GM12878 (cell line): ENCODE measurements around the gene METTL23. TPM values are rescaled to one million over a fixed set of nuclear protein-coding genes. Genes with fewer than 3 reads are reported as not detected.
A peak's percentile ranks its signal among the peaks of the same experiment; 100 is the strongest.

Experiments used
- BACH1 ChIP-seq: fragments of 450-650 bp; IDR thresholded peaks from 2 replicates; pipeline ENCODE4 v1.6.1; 2017; ENCODE audit warnings: mild to moderate bottlenecking, borderline replicate concordance
- BCL11A ChIP-seq: IDR thresholded peaks from 2 replicates; pipeline ENCODE4 v1.6.1; 2011; ENCODE audit warnings: low read depth, low read length
- CBFB ChIP-seq: IDR thresholded peaks from 2 replicates; pipeline ENCODE4 v1.6.1; 2016; ENCODE audit warnings: antibody characterized with exemption, low read depth
- CHD1 ChIP-seq: IDR thresholded peaks from 2 replicates; pipeline ENCODE4 v1.6.1; 2012; ENCODE audit warnings: low read depth, low read length, improper control_type of control experiment
- CHD2 ChIP-seq: IDR thresholded peaks from 2 replicates; pipeline ENCODE4 v1.6.1; 2011; ENCODE audit warnings: low read depth, low read length, improper control_type of control experiment, borderline replicate concordance
- CHD4 ChIP-seq: fragments of 200-600 bp; sonication (generic); IDR thresholded peaks from 2 replicates; pipeline ENCODE4 v1.6.1; 2016; ENCODE audit warnings: mild to moderate bottlenecking
- CUX1 ChIP-seq: IDR thresholded peaks from 2 replicates; pipeline ENCODE4 v1.6.1; 2012; ENCODE audit warnings: improper control_type of control experiment, low read depth, low read length; ENCODE audit not compliant: insufficient replicate concordance
- ETV6 ChIP-seq, 2 experiments: fragments of 450-650 bp in 1 of 2; IDR thresholded peaks in 1 of 2; conservative IDR thresholded peaks in 1 of 2; 2 replicates each; pipeline ENCODE4 v1.6.1; 2014; ENCODE audit warnings: antibody characterized with exemption in 1 of 2, borderline replicate concordance in 1 of 2, low read depth in 1 of 2, mild to moderate bottlenecking in 1 of 2, moderate library complexity in 1 of 2
- FOXK2 ChIP-seq: fragments of 450-650 bp; IDR thresholded peaks from 2 replicates; pipeline ENCODE4 v1.6.1; 2017; ENCODE audit warnings: mild to moderate bottlenecking, moderate library complexity
- FOXM1 ChIP-seq: IDR thresholded peaks from 2 replicates; pipeline ENCODE4 v1.6.1; 2012; ENCODE audit warnings: low read depth, mild to moderate bottlenecking, inconsistent platforms, low read length, moderate library complexity
- MEF2B ChIP-seq: fragments of 450-650 bp; IDR thresholded peaks from 2 replicates; pipeline ENCODE4 v1.6.1; 2018; ENCODE audit warnings: mild to moderate bottlenecking, moderate library complexity; ENCODE audit not compliant: partially characterized antibody, poor library complexity, severe bottlenecking
- NR2C1 ChIP-seq: fragments of 450-650 bp; IDR thresholded peaks from 2 replicates; pipeline ENCODE4 v1.6.1; 2017; ENCODE audit warnings: antibody characterized with exemption, mild to moderate bottlenecking, moderate library complexity
- PAX5 ChIP-seq: IDR thresholded peaks from 2 replicates; pipeline ENCODE4 v1.6.1; 2011; ENCODE audit warnings: low read depth, low read length, borderline replicate concordance
- SMARCA5 ChIP-seq: fragments of 450-650 bp; IDR thresholded peaks from 2 replicates; pipeline ENCODE4 v1.6.1; 2017; ENCODE audit warnings: mild to moderate bottlenecking
- SMC3 ChIP-seq: IDR thresholded peaks from 2 replicates; pipeline ENCODE4 v1.6.1; 2011; ENCODE audit warnings: low read length, improper control_type of control experiment, borderline replicate concordance
- TBL1XR1 ChIP-seq: IDR thresholded peaks from 2 replicates; pipeline ENCODE4 v1.6.1; 2012; ENCODE audit warnings: low read depth, low read length, improper control_type of control experiment
- TCF3 ChIP-seq: IDR thresholded peaks from 2 replicates; pipeline ENCODE4 v1.6.1; 2012; ENCODE audit warnings: low read depth, mild to moderate bottlenecking, low read length, borderline replicate concordance; ENCODE audit not compliant: insufficient read depth
- ZBTB4 ChIP-seq: fragments of 450-650 bp; formaldehyde crosslinking; IDR thresholded peaks from 2 replicates; pipeline ENCODE4 v1.4.0; 2022; ENCODE audit warnings: mild to moderate bottlenecking, moderate library complexity
- polyA plus RNA-seq, 11 experiments: library from polyadenylated mRNA; depleted of rRNA in 4 of 11; unstranded in 6 of 11; stranded (reverse) in 5 of 11; fragments of >200 nt; fragmentation: Nextera tagmentation in 4 of 11; fragmentation: Illumina TruSeq in 1 of 11; extraction: Ambion mirVana in 4 of 11; extraction: Trizol in 1 of 11; gene quantifications; 1 replicate in 1 of 11; 2 replicates in 10 of 11; pipeline versions ENCODE4 v1.2.1 to v1.2.3, GENCODE V29; 2011 to 2016; ENCODE audit warnings: inconsistent platforms in 2 of 11, missing spikeins in 2 of 11, low read depth in 1 of 11
- total RNA-seq, 4 experiments: library from RNA; depleted of rRNA in 3 of 4; stranded (reverse); fragments of >200 nt in 3 of 4; fragmentation: Illumina TruSeq in 1 of 4; extraction: Trizol in 1 of 4; gene quantifications; 2 replicates each; pipeline versions ENCODE4 v1.2.1 to v1.2.3, GENCODE V29; 2013 to 2021
- TF ChIP-seq, protein P1 (sequence below): fragments of 450-650 bp; formaldehyde crosslinking; IDR thresholded peaks from 2 replicates; pipeline ENCODE4 v1.4.0; 2020; ENCODE audit warnings: mild to moderate bottlenecking, moderate library complexity

METTL23 gene
- total and polyA plus RNA-seq, 10 of the 15 experiments (the other 5 are each of a cell fraction or from before 2014, with no cell fraction given): 25.6 to 61.5 (median 30.9) TPM

GRCh38 chr17:76726231-76726775, 336 bp upstream of the METTL23 start, which contains the start of gene JMJD6 (continued):
- TF ChIP-seq ZBTB4 (CRISPR knock-in tag) (no peak), CBFB (0 out of 2 replicates have a peak, but pooled peaks have one; percentile 63), PAX5 (peak; percentile 26; the same call in 1 of the 2 replicates), SMARCA5 (peak; percentile 63; the same call in 1 of the 2 replicates), CHD4 (no peak), NR2C1 (peak; percentile 71), BACH1 (no peak), ETV6 (conservative IDR thresholded peaks at IDR 0.05 in 1 of 2, IDR thresholded peaks at IDR 0.05 in 1 of 2; ENCODE audit: borderline replicate concordance in 1 of 2, low read depth in 1 of 2) (no peak), MEF2B (peak; percentile 52), TBL1XR1 (no peak), FOXM1 (no peak), CUX1 (peak; percentile 33), SMC3 (no peak), CHD2 (peak; percentile 85), FOXK2 (no peak), TCF3 (peak; percentile 73; the same call in 1 of the 2 replicates), BCL11A (no peak), CHD1 (0 out of 2 replicates have a peak, but pooled peaks have one; percentile 64)
- TF ChIP-seq, protein P1, sequence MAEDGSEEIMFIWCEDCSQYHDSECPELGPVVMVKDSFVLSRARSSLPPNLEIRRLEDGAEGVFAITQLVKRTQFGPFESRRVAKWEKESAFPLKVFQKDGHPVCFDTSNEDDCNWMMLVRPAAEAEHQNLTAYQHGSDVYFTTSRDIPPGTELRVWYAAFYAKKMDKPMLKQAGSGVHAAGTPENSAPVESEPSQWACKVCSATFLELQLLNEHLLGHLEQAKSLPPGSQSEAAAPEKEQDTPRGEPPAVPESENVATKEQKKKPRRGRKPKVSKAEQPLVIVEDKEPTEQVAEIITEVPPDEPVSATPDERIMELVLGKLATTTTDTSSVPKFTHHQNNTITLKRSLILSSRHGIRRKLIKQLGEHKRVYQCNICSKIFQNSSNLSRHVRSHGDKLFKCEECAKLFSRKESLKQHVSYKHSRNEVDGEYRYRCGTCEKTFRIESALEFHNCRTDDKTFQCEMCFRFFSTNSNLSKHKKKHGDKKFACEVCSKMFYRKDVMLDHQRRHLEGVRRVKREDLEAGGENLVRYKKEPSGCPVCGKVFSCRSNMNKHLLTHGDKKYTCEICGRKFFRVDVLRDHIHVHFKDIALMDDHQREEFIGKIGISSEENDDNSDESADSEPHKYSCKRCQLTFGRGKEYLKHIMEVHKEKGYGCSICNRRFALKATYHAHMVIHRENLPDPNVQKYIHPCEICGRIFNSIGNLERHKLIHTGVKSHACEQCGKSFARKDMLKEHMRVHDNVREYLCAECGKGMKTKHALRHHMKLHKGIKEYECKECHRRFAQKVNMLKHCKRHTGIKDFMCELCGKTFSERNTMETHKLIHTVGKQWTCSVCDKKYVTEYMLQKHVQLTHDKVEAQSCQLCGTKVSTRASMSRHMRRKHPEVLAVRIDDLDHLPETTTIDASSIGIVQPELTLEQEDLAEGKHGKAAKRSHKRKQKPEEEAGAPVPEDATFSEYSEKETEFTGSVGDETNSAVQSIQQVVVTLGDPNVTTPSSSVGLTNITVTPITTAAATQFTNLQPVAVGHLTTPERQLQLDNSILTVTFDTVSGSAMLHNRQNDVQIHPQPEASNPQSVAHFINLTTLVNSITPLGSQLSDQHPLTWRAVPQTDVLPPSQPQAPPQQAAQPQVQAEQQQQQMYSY (CRISPR knock-in tag): no peak
